Astrocyte (in vitro differentiated cells and primary cell): ENCODE data around the gene CCL11.

ENCODE experiments used
- CTCF ChIP-seq: IDR thresholded peaks from 2 replicates; pipeline ENCODE4 v1.5.1; 2011; ENCODE audit warnings: low read depth, mild to moderate bottlenecking, inconsistent platforms, low read length, moderate library complexity; ENCODE audit not compliant: insufficient read depth
- EZH2 ChIP-seq: IDR thresholded peaks from 2 replicates; pipeline ENCODE4 v1.6.1; 2012; ENCODE audit warnings: mild to moderate bottlenecking, low read length, inconsistent platforms; ENCODE audit not compliant: insufficient read depth

- no peak for TF ChIP-seq CTCF
- no peak for TF ChIP-seq EZH2
These were observed 27.6 kb upstream of the CCL11 start for GRCh38 chr17:34257986-34258326.
